WTC11 (cell line): ENCODE data around the gene LRRC47. TPM values are rescaled to one million over a fixed set of nuclear protein-coding genes. Genes with fewer than 3 reads are reported as not detected.

Source experiments
- ATAC-seq: fragments of 200-7000 bp; cut with Tn5 transposase; 2 replicates; pipeline ENCODE4 v1.10.0; 2021; ENCODE audit warnings: mild to moderate bottlenecking, moderate library complexity
- CTCF ChIA-PET: fragments of 300-600 bp; sonication (Branson Sonifier 250); formaldehyde crosslinking; loops from one replicate; lab custom pipeline; 2021; ENCODE audit warnings: antibody characterized with exemption; lab: Charles Lee
- POLR2A ChIA-PET: fragments of 350-600 bp; sonication (Branson Sonifier 250); formaldehyde crosslinking; loops from one replicate; lab custom pipeline; 2021; ENCODE audit warnings: antibody characterized with exemption; lab: Charles Lee
- DNase-seq: peaks from one replicate; pipeline ENCODE4 v3.0.0; 2021; ENCODE audit warnings: low spot score
- H3K27ac Mint-ChIP-seq: 2 replicates; pipeline ENCODE4 v1.8.0; 2021; ENCODE audit warnings: mixed read lengths
- H3K27me3 Mint-ChIP-seq: 2 replicates; pipeline ENCODE4 v1.8.0; 2021; ENCODE audit warnings: low read depth, mild to moderate bottlenecking, moderate library complexity, mixed read lengths
- H3K36me3 Mint-ChIP-seq: 2 replicates; pipeline ENCODE4 v1.8.0; 2021; ENCODE audit warnings: mixed read lengths
- H3K4me1 Mint-ChIP-seq: 2 replicates; pipeline ENCODE4 v1.8.0; 2022; ENCODE audit warnings: mixed read lengths
- H3K4me3 Mint-ChIP-seq: 2 replicates; pipeline ENCODE4 v1.8.0; 2021; ENCODE audit warnings: mild to moderate bottlenecking, moderate library complexity, mixed read lengths
- H3K9me3 Mint-ChIP-seq: 2 replicates; pipeline ENCODE4 v1.8.0; 2021; ENCODE audit warnings: mixed read lengths
- CBFB ChIP-seq: sonication (generic); formaldehyde crosslinking; IDR thresholded peaks from 2 replicates; pipeline ENCODE4 v1.8.1; 2022; ENCODE audit warnings: mild to moderate bottlenecking, low read depth, missing genetic modification reagents
- ELF4 ChIP-seq: sonication (generic); formaldehyde crosslinking; IDR thresholded peaks from 2 replicates; pipeline ENCODE4 v1.8.1; 2022; ENCODE audit warnings: low read depth, mild to moderate bottlenecking, moderate library complexity, missing genetic modification reagents
- EMX1 ChIP-seq: fragments of 250-450 bp; sonication (Bioruptor Pico); IDR thresholded peaks from 2 replicates; pipeline ENCODE4 v1.8.0; 2021; ENCODE audit warnings: mild to moderate bottlenecking
- ETV6 ChIP-seq: sonication (generic); formaldehyde crosslinking; IDR thresholded peaks from 2 replicates; pipeline ENCODE4 v1.8.1; 2022; ENCODE audit warnings: mild to moderate bottlenecking, missing genetic modification reagents
- KAT7 ChIP-seq: sonication (generic); formaldehyde crosslinking; IDR thresholded peaks from 2 replicates; pipeline ENCODE4 v1.8.1; 2023; ENCODE audit warnings: missing genetic modification reagents, mild to moderate bottlenecking, borderline replicate concordance
- MYBL2 ChIP-seq: sonication (generic); formaldehyde crosslinking; IDR thresholded peaks from 2 replicates; pipeline ENCODE4 v1.8.1; 2023; ENCODE audit warnings: mild to moderate bottlenecking, moderate library complexity, missing genetic modification reagents
- NFE2L1 ChIP-seq: sonication (generic); formaldehyde crosslinking; IDR thresholded peaks from 2 replicates; pipeline ENCODE4 v1.8.1; 2023; ENCODE audit warnings: missing genetic modification reagents
- NFYB ChIP-seq: sonication (generic); formaldehyde crosslinking; conservative IDR thresholded peaks from 2 replicates; pipeline ENCODE4 v1.8.0; 2022; ENCODE audit warnings: low read depth, missing genetic modification reagents
- NR2C2 ChIP-seq: sonication (generic); formaldehyde crosslinking; IDR thresholded peaks from 2 replicates; pipeline ENCODE4 v1.8.0; 2022; ENCODE audit warnings: mild to moderate bottlenecking, missing genetic modification reagents
- OVOL2 ChIP-seq: fragments of 250-450 bp; sonication (Bioruptor Pico); IDR thresholded peaks from 2 replicates; pipeline ENCODE4 v1.9.0; 2021; ENCODE audit warnings: mild to moderate bottlenecking, borderline replicate concordance
- SMAD3 ChIP-seq: sonication (generic); formaldehyde crosslinking; IDR thresholded peaks from 2 replicates; pipeline ENCODE4 v1.8.0; 2022; ENCODE audit warnings: missing genetic modification reagents, mild to moderate bottlenecking, borderline replicate concordance
- SP1 ChIP-seq: sonication (generic); formaldehyde crosslinking; conservative IDR thresholded peaks from 2 replicates; pipeline ENCODE4 v1.8.1; 2022; ENCODE audit warnings: missing genetic modification reagents
- TEAD1 ChIP-seq: sonication (generic); formaldehyde crosslinking; IDR thresholded peaks from 2 replicates; pipeline ENCODE4 v1.8.0; 2022; ENCODE audit warnings: mild to moderate bottlenecking, missing genetic modification reagents
- ZNF121 ChIP-seq: sonication (generic); formaldehyde crosslinking; IDR thresholded peaks from 2 replicates; pipeline ENCODE4 v1.8.0; 2023; ENCODE audit warnings: missing genetic modification reagents
- ZNF138 ChIP-seq: sonication (generic); formaldehyde crosslinking; conservative IDR thresholded peaks from 2 replicates; pipeline ENCODE4 v1.8.1; 2022; ENCODE audit warnings: mild to moderate bottlenecking, moderate library complexity, missing genetic modification reagents
- ZNF317 ChIP-seq: sonication (generic); formaldehyde crosslinking; IDR thresholded peaks from 2 replicates; pipeline ENCODE4 v1.8.1; 2023; ENCODE audit warnings: low read depth, mild to moderate bottlenecking, moderate library complexity, missing genetic modification reagents, borderline replicate concordance
- ZNF416 ChIP-seq: fragments of 250-450 bp; sonication (Bioruptor Pico); IDR thresholded peaks from 2 replicates; pipeline ENCODE4 v1.9.0; 2021; ENCODE audit warnings: mild to moderate bottlenecking, inconsistent platforms
- total RNA-seq: library from RNA; stranded (reverse); gene quantifications from 3 replicates; pipeline ENCODE4 v1.2.3, GENCODE V29; 2021
- TF ChIP-seq, protein P1 (sequence below): sonication (generic); formaldehyde crosslinking; IDR thresholded peaks from 2 replicates; pipeline ENCODE4 v1.8.1; 2022; ENCODE audit warnings: low read depth, mild to moderate bottlenecking, moderate library complexity, missing genetic modification reagents, borderline replicate concordance
- TF ChIP-seq, protein P2 (sequence below): sonication (generic); formaldehyde crosslinking; IDR thresholded peaks from 2 replicates; pipeline ENCODE4 v1.8.1; 2022; ENCODE audit warnings: mild to moderate bottlenecking, moderate library complexity, missing genetic modification reagents
- TF ChIP-seq, protein P3 (sequence below): sonication (generic); formaldehyde crosslinking; IDR thresholded peaks from 2 replicates; pipeline ENCODE4 v1.8.1; 2023; ENCODE audit warnings: mild to moderate bottlenecking, missing genetic modification reagents
- TF ChIP-seq, protein P4 (sequence below): sonication (generic); formaldehyde crosslinking; IDR thresholded peaks from 2 replicates; pipeline ENCODE4 v1.8.0; 2022; ENCODE audit warnings: missing genetic modification reagents
- TF ChIP-seq, protein P5 (sequence below): sonication (generic); formaldehyde crosslinking; IDR thresholded peaks from 2 replicates; pipeline ENCODE4 v1.8.0; 2022; ENCODE audit warnings: mild to moderate bottlenecking, missing genetic modification reagents
- TF ChIP-seq, protein P6 (sequence below): sonication (generic); formaldehyde crosslinking; IDR thresholded peaks from 2 replicates; pipeline ENCODE4 v1.8.0; 2023; ENCODE audit warnings: mild to moderate bottlenecking, missing genetic modification reagents

The LRRC47 gene
- total RNA-seq, 1 experiment from 2014 or later, result 92.4 TPM

DNA sequence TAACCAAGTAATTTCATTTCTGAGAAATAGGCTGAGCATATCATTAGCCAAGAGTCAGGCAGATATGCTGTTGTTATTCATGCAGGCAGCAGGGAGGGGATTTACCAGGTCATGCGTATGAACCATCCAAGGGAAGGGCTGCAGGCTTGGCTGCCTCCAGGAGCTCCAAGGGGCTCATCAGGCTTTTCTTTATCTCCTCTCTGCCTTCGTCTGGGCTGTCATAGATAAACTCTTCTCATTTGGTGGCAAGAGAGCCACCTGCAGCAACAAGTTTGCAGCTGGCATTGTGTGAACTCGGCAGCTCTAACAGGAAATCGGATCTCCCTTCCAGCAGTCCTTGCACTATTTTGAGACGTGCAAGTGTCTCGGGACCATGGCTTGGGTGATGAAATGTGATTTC lies 36.5 kb downstream of the LRRC47 start:
- no peak for DNase-seq
- POLR2A ChIA-PET, result no interaction called here
- CTCF ChIA-PET, result interaction anchor here (1.8 to 2.1 kb wide), 2 partner anchors 33 to 35 kb away, joined by 6 to 10 read pairs; no protein-coding TSS in a partner anchor
- TF ChIP-seq ZNF317 (CRISPR knock-in tag) (no peak), NFE2L1 (no peak), KAT7 (no peak), ZNF138 (no peak), OVOL2 (CRISPR knock-in tag) (no peak), ETV6 (CRISPR knock-in tag) (no peak), NFYB (CRISPR knock-in tag) (no peak), CBFB (no peak)
- TF ChIP-seq, protein P1, sequence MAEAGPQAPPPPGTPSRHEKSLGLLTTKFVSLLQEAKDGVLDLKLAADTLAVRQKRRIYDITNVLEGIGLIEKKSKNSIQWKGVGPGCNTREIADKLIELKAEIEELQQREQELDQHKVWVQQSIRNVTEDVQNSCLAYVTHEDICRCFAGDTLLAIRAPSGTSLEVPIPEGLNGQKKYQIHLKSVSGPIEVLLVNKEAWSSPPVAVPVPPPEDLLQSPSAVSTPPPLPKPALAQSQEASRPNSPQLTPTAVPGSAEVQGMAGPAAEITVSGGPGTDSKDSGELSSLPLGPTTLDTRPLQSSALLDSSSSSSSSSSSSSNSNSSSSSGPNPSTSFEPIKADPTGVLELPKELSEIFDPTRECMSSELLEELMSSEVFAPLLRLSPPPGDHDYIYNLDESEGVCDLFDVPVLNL (CRISPR knock-in tag), result no peak
- TF ChIP-seq, protein P2, sequence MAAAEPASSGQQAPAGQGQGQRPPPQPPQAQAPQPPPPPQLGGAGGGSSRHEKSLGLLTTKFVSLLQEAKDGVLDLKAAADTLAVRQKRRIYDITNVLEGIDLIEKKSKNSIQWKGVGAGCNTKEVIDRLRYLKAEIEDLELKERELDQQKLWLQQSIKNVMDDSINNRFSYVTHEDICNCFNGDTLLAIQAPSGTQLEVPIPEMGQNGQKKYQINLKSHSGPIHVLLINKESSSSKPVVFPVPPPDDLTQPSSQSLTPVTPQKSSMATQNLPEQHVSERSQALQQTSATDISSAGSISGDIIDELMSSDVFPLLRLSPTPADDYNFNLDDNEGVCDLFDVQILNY, result no peak
- TF ChIP-seq, all 79 proteins: peak for 0
- no peak overlapping the region for H3K4me3 Mint-ChIP-seq
- no peaks in the 10 kb centered on the region for H3K36me3 Mint-ChIP-seq
- ATAC-seq, result no peak
- H3K27me3 Mint-ChIP-seq, result peaks cover 28% of the 10 kb centered on the region
- no peak overlapping the region for H3K27ac Mint-ChIP-seq
- no peaks in the 10 kb centered on the region for H3K4me1 Mint-ChIP-seq
- H3K9me3 Mint-ChIP-seq, result peaks cover 8% of the 10 kb centered on the region

DNA sequence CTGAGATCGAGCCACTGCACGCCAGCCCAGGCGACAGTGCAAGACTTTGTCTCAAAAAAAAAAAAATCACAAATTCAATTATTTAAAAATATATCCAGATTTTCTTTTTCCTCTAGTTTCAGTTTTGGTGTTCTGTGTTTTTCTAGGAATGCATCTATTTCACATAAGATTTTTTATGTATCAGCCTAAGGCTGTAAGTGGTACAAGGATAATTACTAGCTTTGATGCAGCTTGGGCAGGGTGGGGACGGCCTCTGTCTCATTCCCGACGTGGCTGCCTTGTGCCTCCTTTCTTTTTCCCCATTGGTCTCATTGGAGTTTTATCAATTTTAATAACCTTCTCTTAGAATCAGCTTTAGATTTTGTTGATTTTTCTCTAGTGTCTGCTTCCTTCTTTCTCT lies 37.1 kb downstream of the LRRC47 start:
- H3K4me3 Mint-ChIP-seq, result no peak overlapping the region
- no peak for TF ChIP-seq NFE2L1
- TF ChIP-seq, all 79 proteins: peak for 0
- Mint-ChIP-seq H3K27me3 (peaks cover 28% of the 10 kb centered on the region), H3K27ac (no peak overlapping the region), H3K4me1 (no peaks in the 10 kb centered on the region), H3K36me3 (no peaks in the 10 kb centered on the region), H3K9me3 (peaks cover 8% of the 10 kb centered on the region)
- no peak for ATAC-seq
- DNase-seq, result no peak
- ChIA-PET POLR2A (no interaction called here), CTCF (interaction anchor here (1.1 to 2.1 kb wide), 4 partner anchors 17 to 35 kb away, joined by 3 to 10 read pairs (median 8); no protein-coding TSS in a partner anchor)

DNA sequence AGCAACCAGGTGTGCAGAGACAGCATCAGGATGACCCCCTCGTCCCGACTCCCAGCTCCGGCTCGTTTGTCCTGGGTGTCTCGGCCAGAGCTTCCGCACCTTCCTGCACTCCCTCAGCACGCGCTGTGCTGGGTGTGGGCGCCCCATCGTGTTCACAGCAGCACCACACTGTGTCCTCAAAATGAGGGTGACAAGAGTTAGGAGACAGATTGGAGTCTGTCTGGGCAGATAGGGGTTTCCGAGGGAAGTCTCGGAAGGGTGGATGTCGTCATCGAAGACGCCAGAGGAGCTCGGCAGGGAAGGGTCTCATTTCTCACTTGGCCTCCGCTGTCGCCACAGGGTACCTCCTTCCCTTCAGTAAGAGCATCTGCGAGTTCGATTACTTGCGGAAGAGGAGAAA lies 39.9 kb downstream of the LRRC47 start:
- H3K4me3 Mint-ChIP-seq, result no peak overlapping the region
- POLR2A ChIA-PET, result no interaction called here
- no peaks in the 10 kb centered on the region for H3K36me3 Mint-ChIP-seq
- DNase-seq (no peak), ATAC-seq (no peak)
- H3K9me3 Mint-ChIP-seq, result peaks cover 8% of the 10 kb centered on the region
- no peak overlapping the region for H3K27ac Mint-ChIP-seq
- peaks cover 30% of the 10 kb centered on the region for H3K27me3 Mint-ChIP-seq
- CTCF ChIA-PET, result interaction anchor here (0.7 to 2.0 kb wide), 4 partner anchors 29 to 265 kb away, joined by 4 to 7 read pairs (median 4); no protein-coding TSS in a partner anchor
- H3K4me1 Mint-ChIP-seq, result no peaks in the 10 kb centered on the region
- TF ChIP-seq, protein P3, sequence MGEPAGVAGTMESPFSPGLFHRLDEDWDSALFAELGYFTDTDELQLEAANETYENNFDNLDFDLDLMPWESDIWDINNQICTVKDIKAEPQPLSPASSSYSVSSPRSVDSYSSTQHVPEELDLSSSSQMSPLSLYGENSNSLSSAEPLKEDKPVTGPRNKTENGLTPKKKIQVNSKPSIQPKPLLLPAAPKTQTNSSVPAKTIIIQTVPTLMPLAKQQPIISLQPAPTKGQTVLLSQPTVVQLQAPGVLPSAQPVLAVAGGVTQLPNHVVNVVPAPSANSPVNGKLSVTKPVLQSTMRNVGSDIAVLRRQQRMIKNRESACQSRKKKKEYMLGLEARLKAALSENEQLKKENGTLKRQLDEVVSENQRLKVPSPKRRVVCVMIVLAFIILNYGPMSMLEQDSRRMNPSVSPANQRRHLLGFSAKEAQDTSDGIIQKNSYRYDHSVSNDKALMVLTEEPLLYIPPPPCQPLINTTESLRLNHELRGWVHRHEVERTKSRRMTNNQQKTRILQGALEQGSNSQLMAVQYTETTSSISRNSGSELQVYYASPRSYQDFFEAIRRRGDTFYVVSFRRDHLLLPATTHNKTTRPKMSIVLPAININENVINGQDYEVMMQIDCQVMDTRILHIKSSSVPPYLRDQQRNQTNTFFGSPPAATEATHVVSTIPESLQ (CRISPR knock-in tag), result no peak
- no peak for TF ChIP-seq SP1 (CRISPR knock-in tag)
- no peak for TF ChIP-seq TEAD1
- TF ChIP-seq ZNF121, result no peak
- TF ChIP-seq NR2C2 (CRISPR knock-in tag), result no peak
- TF ChIP-seq, protein P4, sequence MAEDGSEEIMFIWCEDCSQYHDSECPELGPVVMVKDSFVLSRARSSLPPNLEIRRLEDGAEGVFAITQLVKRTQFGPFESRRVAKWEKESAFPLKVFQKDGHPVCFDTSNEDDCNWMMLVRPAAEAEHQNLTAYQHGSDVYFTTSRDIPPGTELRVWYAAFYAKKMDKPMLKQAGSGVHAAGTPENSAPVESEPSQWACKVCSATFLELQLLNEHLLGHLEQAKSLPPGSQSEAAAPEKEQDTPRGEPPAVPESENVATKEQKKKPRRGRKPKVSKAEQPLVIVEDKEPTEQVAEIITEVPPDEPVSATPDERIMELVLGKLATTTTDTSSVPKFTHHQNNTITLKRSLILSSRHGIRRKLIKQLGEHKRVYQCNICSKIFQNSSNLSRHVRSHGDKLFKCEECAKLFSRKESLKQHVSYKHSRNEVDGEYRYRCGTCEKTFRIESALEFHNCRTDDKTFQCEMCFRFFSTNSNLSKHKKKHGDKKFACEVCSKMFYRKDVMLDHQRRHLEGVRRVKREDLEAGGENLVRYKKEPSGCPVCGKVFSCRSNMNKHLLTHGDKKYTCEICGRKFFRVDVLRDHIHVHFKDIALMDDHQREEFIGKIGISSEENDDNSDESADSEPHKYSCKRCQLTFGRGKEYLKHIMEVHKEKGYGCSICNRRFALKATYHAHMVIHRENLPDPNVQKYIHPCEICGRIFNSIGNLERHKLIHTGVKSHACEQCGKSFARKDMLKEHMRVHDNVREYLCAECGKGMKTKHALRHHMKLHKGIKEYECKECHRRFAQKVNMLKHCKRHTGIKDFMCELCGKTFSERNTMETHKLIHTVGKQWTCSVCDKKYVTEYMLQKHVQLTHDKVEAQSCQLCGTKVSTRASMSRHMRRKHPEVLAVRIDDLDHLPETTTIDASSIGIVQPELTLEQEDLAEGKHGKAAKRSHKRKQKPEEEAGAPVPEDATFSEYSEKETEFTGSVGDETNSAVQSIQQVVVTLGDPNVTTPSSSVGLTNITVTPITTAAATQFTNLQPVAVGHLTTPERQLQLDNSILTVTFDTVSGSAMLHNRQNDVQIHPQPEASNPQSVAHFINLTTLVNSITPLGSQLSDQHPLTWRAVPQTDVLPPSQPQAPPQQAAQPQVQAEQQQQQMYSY, result no peak
- TF ChIP-seq SMAD3 (CRISPR knock-in tag), result no peak
- TF ChIP-seq ELF4 (CRISPR knock-in tag), result no peak
- TF ChIP-seq ZNF416, result no peak
- TF ChIP-seq EMX1 (CRISPR knock-in tag), result no peak
- TF ChIP-seq MYBL2 (CRISPR knock-in tag), result no peak
- TF ChIP-seq, protein P5, sequence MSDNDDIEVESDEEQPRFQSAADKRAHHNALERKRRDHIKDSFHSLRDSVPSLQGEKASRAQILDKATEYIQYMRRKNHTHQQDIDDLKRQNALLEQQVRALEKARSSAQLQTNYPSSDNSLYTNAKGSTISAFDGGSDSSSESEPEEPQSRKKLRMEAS (CRISPR knock-in tag), result no peak
- TF ChIP-seq, protein P6, sequence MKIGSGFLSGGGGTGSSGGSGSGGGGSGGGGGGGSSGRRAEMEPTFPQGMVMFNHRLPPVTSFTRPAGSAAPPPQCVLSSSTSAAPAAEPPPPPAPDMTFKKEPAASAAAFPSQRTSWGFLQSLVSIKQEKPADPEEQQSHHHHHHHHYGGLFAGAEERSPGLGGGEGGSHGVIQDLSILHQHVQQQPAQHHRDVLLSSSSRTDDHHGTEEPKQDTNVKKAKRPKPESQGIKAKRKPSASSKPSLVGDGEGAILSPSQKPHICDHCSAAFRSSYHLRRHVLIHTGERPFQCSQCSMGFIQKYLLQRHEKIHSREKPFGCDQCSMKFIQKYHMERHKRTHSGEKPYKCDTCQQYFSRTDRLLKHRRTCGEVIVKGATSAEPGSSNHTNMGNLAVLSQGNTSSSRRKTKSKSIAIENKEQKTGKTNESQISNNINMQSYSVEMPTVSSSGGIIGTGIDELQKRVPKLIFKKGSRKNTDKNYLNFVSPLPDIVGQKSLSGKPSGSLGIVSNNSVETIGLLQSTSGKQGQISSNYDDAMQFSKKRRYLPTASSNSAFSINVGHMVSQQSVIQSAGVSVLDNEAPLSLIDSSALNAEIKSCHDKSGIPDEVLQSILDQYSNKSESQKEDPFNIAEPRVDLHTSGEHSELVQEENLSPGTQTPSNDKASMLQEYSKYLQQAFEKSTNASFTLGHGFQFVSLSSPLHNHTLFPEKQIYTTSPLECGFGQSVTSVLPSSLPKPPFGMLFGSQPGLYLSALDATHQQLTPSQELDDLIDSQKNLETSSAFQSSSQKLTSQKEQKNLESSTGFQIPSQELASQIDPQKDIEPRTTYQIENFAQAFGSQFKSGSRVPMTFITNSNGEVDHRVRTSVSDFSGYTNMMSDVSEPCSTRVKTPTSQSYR (CRISPR knock-in tag), result no peak
